H1 (cell line): ENCODE results near the gene NCEH1. TPM values are rescaled to one million over a fixed set of nuclear protein-coding genes. Genes with fewer than 3 reads are reported as not detected.

Experiments
- CTCF ChIA-PET: fragments of 300-600 bp; sonication (Branson Sonifier 250); formaldehyde crosslinking; loops from one replicate; lab custom pipeline; 2021; ENCODE audit not compliant: partially characterized antibody; lab: Charles Lee
- POLR2A ChIA-PET: fragments of 300-600 bp; sonication (Branson Sonifier 250); formaldehyde crosslinking; loops from one replicate; lab custom pipeline; 2021; ENCODE audit warnings: inconsistent platforms; ENCODE audit not compliant: partially characterized antibody; lab: Charles Lee
- DNase-seq, 2 experiments: peaks; one replicate each; pipeline versions ENCODE4 v3.0.0 to v3.0.0-alpha.2; 2010 to 2022; ENCODE audit warnings: low spot score in 2 of 2, low read depth in 1 of 2, mixed read lengths in 1 of 2
- FAIRE-seq: peaks from 2 replicates; lab custom pipeline; 2011; peaks lifted over from hg19 to GRCh38; lab: Jason Lieb, UNC
- H2AFZ ChIP-seq: 2 replicates; pipeline ENCODE4 v1.8.1; 2012; ENCODE audit warnings: low read length, inconsistent platforms
- H2AK5ac ChIP-seq: 2 replicates; pipeline ENCODE4 v1.6.1; 2013; ENCODE audit warnings: low read depth, low read length
- H2BK120ac ChIP-seq: replicated peaks from 2 replicates; pipeline ENCODE3; 2013; ENCODE audit warnings: low read depth, low read length, inconsistent platforms
- H2BK12ac ChIP-seq: 2 replicates; pipeline ENCODE4 v1.6.1; 2013; ENCODE audit warnings: low read depth, low read length
- H2BK15ac ChIP-seq: 2 replicates; pipeline ENCODE4 v1.6.1; 2013; ENCODE audit warnings: low read length
- H2BK20ac ChIP-seq: 2 replicates; pipeline ENCODE4 v1.6.1; 2013; ENCODE audit warnings: low read length
- H2BK5ac ChIP-seq: 2 replicates; pipeline ENCODE4 v1.6.1; 2013; ENCODE audit warnings: low read depth, low read length
- H3K14ac ChIP-seq: 2 replicates; pipeline ENCODE4 v1.6.1; 2013; ENCODE audit warnings: inconsistent platforms; ENCODE audit not compliant: insufficient read length
- H3K18ac ChIP-seq: 2 replicates; pipeline ENCODE4 v1.6.1; 2013; ENCODE audit warnings: low read length; ENCODE audit errors: extremely low read depth
- H3K23ac ChIP-seq: 2 replicates; pipeline ENCODE4 v1.6.1; 2013; ENCODE audit warnings: inconsistent platforms; ENCODE audit not compliant: insufficient read length
- H3K23me2 ChIP-seq: 2 replicates; pipeline ENCODE4 v1.6.1; 2013; ENCODE audit warnings: low read depth, low read length
- H3K27ac ChIP-seq: 2 replicates; pipeline ENCODE4 v1.6.1; 2011; ENCODE audit warnings: low read depth, low read length, inconsistent platforms
- H3K27me3 ChIP-seq, 4 experiments: replicated peaks in 1 of 4; 1 replicate in 1 of 4; 2 replicates in 3 of 4; pipeline versions ENCODE4 v1.6.1 to v1.8.1; 2011 to 2013; ENCODE audit warnings: low read length in 3 of 4, mild to moderate bottlenecking in 3 of 4, inconsistent platforms in 2 of 4, mixed read lengths in 2 of 4, moderate library complexity in 1 of 4; ENCODE audit not compliant: control insufficient read depth in 3 of 4, insufficient read depth in 3 of 4; ENCODE audit errors: extremely low read depth in 1 of 4
- H3K36me3 ChIP-seq, 4 experiments: 2 replicates each; pipeline versions ENCODE4 v1.6.1 to v1.8.1; 2011 to 2013; ENCODE audit warnings: mild to moderate bottlenecking in 4 of 4, low read length in 3 of 4, moderate library complexity in 2 of 4, control low read depth in 1 of 4, inconsistent platforms in 1 of 4; ENCODE audit not compliant: insufficient read depth in 4 of 4, control insufficient read depth in 2 of 4
- H3K4ac ChIP-seq: replicated peaks from 2 replicates; pipeline ENCODE3; 2013; ENCODE audit warnings: low read length, low read depth, mixed read lengths, inconsistent platforms; ENCODE audit not compliant: insufficient read length
- H3K4me1 ChIP-seq, 4 experiments: replicated peaks in 1 of 4; 1 replicate in 1 of 4; 2 replicates in 3 of 4; pipeline versions ENCODE4 v1.6.1 to v1.8.1; 2011 to 2013; ENCODE audit warnings: low read length in 3 of 4, inconsistent platforms in 2 of 4, mixed read lengths in 1 of 4; ENCODE audit not compliant: insufficient read depth in 4 of 4, control insufficient read depth in 3 of 4
- H3K4me2 ChIP-seq, 2 experiments: 2 replicates each; pipeline versions ENCODE4 v1.6.1 to v1.8.1; 2011 to 2013; ENCODE audit warnings: low read depth in 2 of 2, low read length in 2 of 2, control low read depth in 1 of 2, inconsistent platforms in 1 of 2, mild to moderate bottlenecking in 1 of 2; ENCODE audit not compliant: insufficient read depth in 1 of 2
- H3K4me3 ChIP-seq, 4 experiments: fragments of 200-600, 300-600 bp in 1 of 4; sonication (generic), shearing (Covaris generic), sonication (Bioruptor Twin) in 1 of 4; 2 replicates each; pipeline versions ENCODE4 v1.5.1 to v1.8.1; 2011 to 2016; ENCODE audit warnings: low read length in 4 of 4, low read depth in 3 of 4, control low read depth in 2 of 4, inconsistent platforms in 2 of 4, mild to moderate bottlenecking in 2 of 4, mixed read lengths in 1 of 4, moderate library complexity in 1 of 4; ENCODE audit not compliant: insufficient read depth in 2 of 4; ENCODE audit errors: extremely low read depth in 1 of 4
- H3K56ac ChIP-seq: replicated peaks from 2 replicates; pipeline ENCODE3; 2013; ENCODE audit warnings: low read depth, mild to moderate bottlenecking, mixed read lengths, low read length, inconsistent platforms; ENCODE audit not compliant: insufficient read length
- H3K79me1 ChIP-seq: 2 replicates; pipeline ENCODE4 v1.6.1; 2013; ENCODE audit warnings: low read depth, low read length, control low read depth
- H3K79me2 ChIP-seq, 2 experiments: 2 replicates each; pipeline versions ENCODE4 v1.6.1 to v1.8.1; 2012 to 2013; ENCODE audit warnings: low read length in 2 of 2, mild to moderate bottlenecking in 2 of 2, inconsistent platforms in 1 of 2; ENCODE audit not compliant: insufficient read depth in 2 of 2, control insufficient read depth in 1 of 2
- H3K9ac ChIP-seq, 4 experiments: replicated peaks in 1 of 4; 1 replicate in 1 of 4; 2 replicates in 3 of 4; pipeline versions ENCODE4 v1.6.1 to v1.8.1; 2011 to 2013; ENCODE audit warnings: low read depth in 3 of 4, low read length in 3 of 4, control low read depth in 2 of 4, mild to moderate bottlenecking in 2 of 4, moderate library complexity in 2 of 4, inconsistent platforms in 1 of 4; ENCODE audit errors: extremely low read depth in 1 of 4
- H3K9me3 ChIP-seq, 2 experiments: 2 replicates each; pipeline versions ENCODE4 v1.6.1 to v1.8.1; 2012 to 2013; ENCODE audit warnings: mild to moderate bottlenecking in 2 of 2, moderate library complexity in 2 of 2, control low read depth in 1 of 2, inconsistent platforms in 1 of 2, low read depth in 1 of 2, low read length in 1 of 2, mixed read lengths in 1 of 2; ENCODE audit not compliant: insufficient read depth in 2 of 2
- H4K20me1 ChIP-seq, 2 experiments: replicated peaks in 1 of 2; 2 replicates each; pipeline versions ENCODE3 to v1.8.1; 2011 to 2013; ENCODE audit warnings: inconsistent platforms in 2 of 2, low read length in 2 of 2, mild to moderate bottlenecking in 1 of 2; ENCODE audit not compliant: insufficient read depth in 2 of 2, control insufficient read depth in 1 of 2
- H4K5ac ChIP-seq: 2 replicates; pipeline ENCODE4 v1.6.1; 2013; ENCODE audit warnings: low read length, low read depth, mixed read lengths, inconsistent platforms; ENCODE audit not compliant: insufficient read length
- H4K8ac ChIP-seq: 2 replicates; pipeline ENCODE4 v1.8.0; 2013; ENCODE audit warnings: mild to moderate bottlenecking, moderate library complexity, low read length, inconsistent platforms; ENCODE audit not compliant: insufficient read depth; ENCODE audit errors: extremely low read depth
- H4K91ac ChIP-seq: replicated peaks from 2 replicates; pipeline ENCODE3; 2013; ENCODE audit warnings: low read length, mixed read lengths, inconsistent platforms; ENCODE audit not compliant: insufficient read length
- CREB1 ChIP-seq: IDR thresholded peaks from 2 replicates; pipeline ENCODE4 v1.6.1; 2012; ENCODE audit warnings: inconsistent platforms
- CTCF ChIP-seq, 3 experiments: IDR thresholded peaks; 1 replicate in 2 of 3; 2 replicates in 1 of 3; pipeline versions ENCODE4 v1.5.1 to v1.6.1; 2011; ENCODE audit warnings: low read length in 3 of 3, mild to moderate bottlenecking in 3 of 3, inconsistent platforms in 2 of 3, low read depth in 1 of 3, moderate library complexity in 1 of 3; ENCODE audit not compliant: insufficient read depth in 1 of 3; ENCODE audit errors: control extremely low read depth in 1 of 3
- JUND ChIP-seq: IDR thresholded peaks from 2 replicates; pipeline ENCODE4 v1.6.1; 2011; ENCODE audit warnings: mild to moderate bottlenecking, improper control_type of control experiment, low read length
- SIN3A ChIP-seq, 2 experiments: IDR thresholded peaks in 1 of 2; conservative IDR thresholded peaks in 1 of 2; 2 replicates each; pipeline ENCODE4 v1.6.1; 2011 to 2012; ENCODE audit warnings: low read length in 2 of 2, improper control_type of control experiment in 1 of 2, low read depth in 1 of 2, mild to moderate bottlenecking in 1 of 2
- TEAD4 ChIP-seq: IDR thresholded peaks from 2 replicates; pipeline ENCODE4 v1.6.1; 2012; ENCODE audit warnings: low read depth, low read length, inconsistent platforms, mixed read lengths
- WGBS, 2 experiments: shearing (Covaris generic) in 1 of 2; methylation state at CpG; one replicate each; pipeline versions ENCODE4 v1.1.6 to v1.1.7; 2013 to 2015; ENCODE audit warnings: low lambda C conversion rate in 2 of 2, mixed read lengths in 2 of 2, inconsistent platforms in 1 of 2, low coverage in 1 of 2, missing lambda C conversion rate in 1 of 2; ENCODE audit not compliant: insufficient replicate concordance in 2 of 2, insufficient coverage in 1 of 2, insufficient read length in 1 of 2; ENCODE audit errors: extremely low coverage in 1 of 2, missing lambda C conversion rate in 1 of 2; 5-methylcytosine and 5-hydroxymethylcytosine counted together
- long read RNA-seq, 2 experiments: library from RNA in 1 of 2; library from capped mRNA in 1 of 2; stranded (forward); transcript quantifications; one replicate each; pipeline ENCODE4 v2.0.0, GENCODE V29; 2021; ENCODE audit warnings: inconsistent platforms in 1 of 2
- polyA minus RNA-seq, 3 experiments: library from RNA; depleted of rRNA, polyadenylated mRNA; stranded (reverse); fragments of >200 nt; gene quantifications; 1 replicate in 2 of 3; 2 replicates in 1 of 3; pipeline ENCODE4 v1.2.3, GENCODE V29; 2011
- polyA plus RNA-seq, 7 experiments: library from polyadenylated mRNA; depleted of rRNA in 3 of 7; stranded (reverse) in 5 of 7; unstranded in 2 of 7; fragments of >200 nt in 5 of 7; fragments of 200-250 nt in 2 of 7; gene quantifications; 1 replicate in 5 of 7; 2 replicates in 1 of 7; 4 replicates in 1 of 7; pipeline versions ENCODE4 v1.2.1 to v1.2.3, GENCODE V29; 2011 to 2013; ENCODE audit warnings: missing spikeins in 2 of 7, mixed read lengths in 2 of 7
- total RNA-seq: library from RNA; stranded (reverse); fragmentation: NEBNext Ultra II Directional; extraction: Animal tissue kit (Norgen Biotek cat#: 25700); gene quantifications from 2 replicates; pipeline ENCODE4 v1.2.1, GENCODE V29; 2021

NCEH1 gene
- 5.4 and 6.4 TPM in 2 replicates for total RNA-seq
- 1.4 and 2.2 TPM in 2 replicates for polyA plus RNA-seq (2011; rRNA removed)
- 1.2 TPM for polyA plus RNA-seq (2011; cell fraction: cytosol; rRNA removed)
- 1.9 TPM for polyA plus RNA-seq (2011; cell fraction: nucleus; rRNA removed)
- 1.5 to 3.1 TPM (median 2.1 TPM) in 4 replicates for polyA plus RNA-seq (2012, experiment 1 of 2)
- polyA plus RNA-seq (2012, experiment 2 of 2), result 0.26 TPM
- 5.0 TPM for polyA plus RNA-seq (2013, experiment 1 of 2)
- 5.6 TPM for polyA plus RNA-seq (2013, experiment 2 of 2)
- polyA minus RNA-seq (2011; rRNA and poly(A)+ RNA removed), result 6.1 and 6.2 TPM in 2 replicates
- polyA minus RNA-seq (2011; cell fraction: cytosol; rRNA and poly(A)+ RNA removed), result 2.6 TPM
- 8.0 TPM for polyA minus RNA-seq (2011; cell fraction: nucleus; rRNA and poly(A)+ RNA removed)
- long read RNA-seq, experiment 1, full-length matches to known transcripts, result 2 of 3 reads
- long read RNA-seq, experiment 1, partial matches to known transcripts, result 0 of 3 reads
- long read RNA-seq, experiment 1, other reads (novel, unspliced or antisense), result 1 of 3 reads
- long read RNA-seq, experiment 2, result 0 reads

GRCh38 chr3:172710664-172711453 is at the start of gene NCEH1:
Gene NCEH1 (minus strand): TSS chr3:172711067. CDS start chr3:172710984, 83 bp downstream.
- ChIA-PET CTCF (interaction anchor here (0.6 to 6.5 kb wide), 21 partner anchors 10 to 669 kb away, joined by 3 to 30 read pairs (median 4); partner anchors contain the start of gene ECT2), POLR2A (interaction anchor here (0.6 to 2.2 kb wide), 3 partner anchors 11 to 564 kb away, joined by 3 to 8 read pairs (median 3); partner anchors contain the start of gene ECT2)
- Histone ChIP-seq H4K5ac (peak within 1 kb of the TSS; percentile 51), H4K20me1 (no peaks in the 10 kb centered on the region), H3K18ac (no peak within 1 kb of the TSS), H3K9me3 (no peaks in the 10 kb centered on the region), H3K14ac (no peak within 1 kb of the TSS), H3K23me2 (peaks cover 7% of the 10 kb centered on the region), H2BK20ac (no peak within 1 kb of the TSS), H2AK5ac (no peak within 1 kb of the TSS), H3K4me1 (peaks cover 0 to 4% (median 0%) of the 10 kb centered on the region in 4 experiments; a peak in 1 of 7 replicates), H3K56ac (no peak within 1 kb of the TSS), H3K9ac (peak within 1 kb of the TSS in 3 of 4 experiments; percentile 0 to 66 (median 58); a peak in 5 of 7 replicates), H4K91ac (no peak within 1 kb of the TSS), H3K4me3 (peak within 1 kb of the TSS; percentile 56 to 93 (median 90)), H3K79me2 (no peaks in the 10 kb centered on the region), H3K27ac (no peak within 1 kb of the TSS), H4K8ac (peak within 1 kb of the TSS; percentile 37; the same call in 1 of the 2 replicates), H3K4me2 (peak within 1 kb of the TSS; percentile 69 to 93), H2BK15ac (no peak within 1 kb of the TSS), H3K79me1 (no peaks in the 10 kb centered on the region), H2BK120ac (no peak within 1 kb of the TSS), H3K36me3 (no peaks in the 10 kb centered on the region), H3K27me3 (0 out of 7 replicates have a peak, but pooled peaks cover 0 to 1% (median 0%) of the 10 kb centered on the region in 4 experiments), H2AFZ (peak within 1 kb of the TSS; percentile 91), H2BK12ac (no peak within 1 kb of the TSS), H3K23ac (no peak within 1 kb of the TSS), H3K4ac (no peak within 1 kb of the TSS), H2BK5ac (no peak within 1 kb of the TSS)
- DNase-seq, result peak; percentile 85 to 93
- FAIRE-seq, result peak; percentile 79
- 3% methylated on average over 41 of the region's 41 CpGs; no CpG with 5 or more reads in 1 of the 2 experiments for WGBS, 2 experiments
- TF ChIP-seq CREB1, result peak; percentile 65
- peak; percentile 84 to 91 (median 90) for TF ChIP-seq CTCF (IDR thresholded peaks at IDR 0.05; ENCODE audit: control extremely low read depth in 1 of 3, insufficient read depth in 1 of 3, low read depth in 1 of 3, low read length in 3 of 3)
- peak; percentile 54 to 75; a peak in 1 of 4 replicates for TF ChIP-seq SIN3A (conservative IDR thresholded peaks at IDR 0.05 in 1 of 2, IDR thresholded peaks at IDR 0.05 in 1 of 2; ENCODE audit: low read depth in 1 of 2, low read length in 2 of 2)
- 0 out of 2 replicates have a peak, but pooled peaks have one; percentile 21 for TF ChIP-seq TEAD4
- TF ChIP-seq JUND, result 0 out of 2 replicates have a peak, but pooled peaks have one; percentile 10
